Ishikawa (cell line): ENCODE results near the gene ATP6V1D.

Source experiments
- CEBPB ChIP-seq: IDR thresholded peaks from 2 replicates; pipeline ENCODE4 v1.6.1; 2012
- CREB1 ChIP-seq: IDR thresholded peaks from 2 replicates; pipeline ENCODE4 v1.6.1; 2012; ENCODE audit warnings: low read depth
- EP300 ChIP-seq: IDR thresholded peaks from 2 replicates; pipeline ENCODE4 v1.6.1; 2012; ENCODE audit warnings: borderline replicate concordance
- MAX ChIP-seq: IDR thresholded peaks from 2 replicates; pipeline ENCODE4 v1.6.1; 2012
- NFIC ChIP-seq: IDR thresholded peaks from 2 replicates; pipeline ENCODE4 v1.6.1; 2012
- RAD21 ChIP-seq: IDR thresholded peaks from 2 replicates; pipeline ENCODE4 v1.6.1; 2012; ENCODE audit warnings: low read depth
- REST ChIP-seq: IDR thresholded peaks from 2 replicates; pipeline ENCODE4 v1.6.1; 2012; ENCODE audit warnings: low read depth, mild to moderate bottlenecking
- TAF1 ChIP-seq: IDR thresholded peaks from 2 replicates; pipeline ENCODE4 v1.6.1; 2012; ENCODE audit warnings: low read depth, mild to moderate bottlenecking
- TEAD4 ChIP-seq: IDR thresholded peaks from 2 replicates; pipeline ENCODE4 v1.6.1; 2012
- USF1 ChIP-seq: IDR thresholded peaks from 2 replicates; pipeline ENCODE4 v1.6.1; 2012
- YY1 ChIP-seq: IDR thresholded peaks from 2 replicates; pipeline ENCODE4 v1.6.1; 2012; ENCODE audit warnings: low read depth
- ZBTB7A ChIP-seq: IDR thresholded peaks from 2 replicates; pipeline ENCODE4 v1.6.1; 2012; ENCODE audit warnings: low read depth

GRCh38 chr14:67392123-67392522 is 32.5 kb upstream of the ATP6V1D start:
- TF ChIP-seq EP300 (no peak), ZBTB7A (no peak), USF1 (no peak), TEAD4 (no peak), MAX (no peak), CEBPB (no peak), RAD21 (no peak), TAF1 (no peak), YY1 (no peak), CREB1 (no peak), REST (no peak), NFIC (no peak)
